Testis (tissue), 3 donors: ENCODE results near the gene KRTAP5-5. TPM values are rescaled to one million over a fixed set of nuclear protein-coding genes. Genes with fewer than 3 reads are reported as not detected.
A peak's percentile ranks its signal among the peaks of the same experiment; 100 is the strongest.

Experiments
- DNase-seq: peaks from one replicate; pipeline ENCODE4 v3.0.0-alpha.2; 2019
- H3K27ac ChIP-seq, 2 donors: fragments of 200-600 bp; sonication (generic); one replicate each; pipeline ENCODE4 v1.5.1; 2019
- H3K27me3 ChIP-seq: fragments of 200-600 bp; sonication (generic); one replicate; pipeline ENCODE4 v1.5.1; 2019
- H3K36me3 ChIP-seq: fragments of 200-600 bp; sonication (generic); one replicate; pipeline ENCODE4 v1.5.1; 2017; ENCODE audit warnings: low read depth; ENCODE audit errors: missing control alignments
- H3K4me1 ChIP-seq: fragments of 200-600 bp; sonication (generic); one replicate; pipeline ENCODE4 v1.5.1; 2019
- H3K4me3 ChIP-seq, 2 donors: fragments of 200-600 bp; sonication (generic); one replicate each; pipeline ENCODE4 v1.5.1; 2017 to 2019
- H3K9me3 ChIP-seq: fragments of 200-600 bp; sonication (generic); one replicate; pipeline ENCODE4 v1.5.1; 2017
- POLR2A ChIP-seq: fragments of 450-650 bp; IDR thresholded peaks from one replicate; pipeline ENCODE4 v1.6.1; 2017; ENCODE audit warnings: antibody characterized with exemption, mild to moderate bottlenecking, moderate library complexity
- WGBS, 2 donors: methylation state at CpG; one replicate each; pipeline ENCODE4 v1.1.5; 2018; 5-methylcytosine and 5-hydroxymethylcytosine counted together
- intact Hi-C: fragments of 100-400 bp; cut with DNase I; formaldehyde crosslinking; loops from one replicate; pipeline ENCODE4 v1.15.1; 2023; ENCODE audit warnings: low total_unique reads
- polyA plus RNA-seq: library from polyadenylated mRNA; stranded (reverse); fragments of 350-450 nt; fragmentation: Illumina TruSeq; extraction: RNeasy Lipid Tissue Mini Kit (QIAGEN cat#74804); gene quantifications from one replicate; pipeline ENCODE4 v1.2.3, GENCODE V29; 2014; ENCODE audit warnings: low read depth, low replicate concordance; ENCODE audit not compliant: insufficient read depth
- total RNA-seq, 2 donors: library from RNA; depleted of rRNA; stranded (reverse); fragments of >200 nt; gene quantifications; one replicate each; pipeline ENCODE4 v1.2.3, GENCODE V29; 2016
- TF ChIP-seq, protein P1 (sequence below), 3 experiments: fragments of 450-650 bp in 2 of 3; fragments of 200-600 bp in 1 of 3; sonication (generic) in 1 of 3; IDR thresholded peaks; one replicate each; pipeline ENCODE4 v1.5.1; 2016 to 2019; ENCODE audit warnings: antibody characterized with exemption in 3 of 3, mild to moderate bottlenecking in 2 of 3, moderate library complexity in 1 of 3

Gene KRTAP5-5
- total and polyA plus RNA-seq, 3 donors from 2014 or later: not detected

DNA sequence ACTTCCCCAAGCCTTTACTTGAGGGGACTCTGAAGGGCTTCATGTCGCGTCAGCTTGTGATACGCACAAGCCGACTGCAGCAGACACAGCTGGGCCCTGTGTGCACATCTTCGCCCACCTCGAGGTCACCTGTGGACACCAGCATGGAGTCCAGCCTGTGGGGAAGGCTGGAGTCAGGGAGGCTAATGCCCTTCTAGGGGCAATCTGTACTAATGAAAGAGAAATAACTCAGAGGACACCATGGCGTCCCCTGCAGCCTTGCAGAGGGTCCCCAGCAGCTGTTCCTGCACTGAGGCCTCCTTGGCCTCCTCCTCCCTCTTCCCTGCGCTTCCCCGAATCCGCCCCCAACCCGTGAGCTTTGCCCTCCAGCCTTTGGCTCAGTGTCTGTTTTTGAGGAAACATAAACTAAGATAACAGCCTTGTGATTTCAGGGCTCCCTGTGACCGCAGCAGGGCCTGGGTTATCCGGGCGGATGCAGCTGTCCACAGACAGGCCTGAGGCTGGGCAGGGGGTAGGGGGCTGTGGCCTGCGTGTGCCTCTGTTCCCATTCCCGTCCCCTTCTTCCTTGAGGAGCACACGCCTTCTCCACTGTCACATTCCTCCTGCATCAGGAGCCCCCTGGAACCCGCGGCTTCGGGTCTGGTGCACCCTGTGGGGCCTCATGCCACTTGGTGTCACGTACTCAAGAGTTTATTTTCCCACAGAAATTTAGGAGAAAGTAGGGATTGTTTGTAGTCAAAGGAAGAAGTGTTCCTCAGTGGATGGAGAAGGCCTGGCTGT, 25.0 kb downstream of the KRTAP5-5 start:
- Histone ChIP-seq H3K27me3 (no peaks in the 10 kb centered on the region), H3K9me3 (no peaks in the 10 kb centered on the region), H3K36me3 (no peaks in the 10 kb centered on the region), H3K4me1 (no peaks in the 10 kb centered on the region), H3K27ac (no peak overlapping the region), H3K4me3 (no peak overlapping the region)
- 77 to 82% methylated on average over 18 to 21 of the region's 21 CpGs for WGBS, 2 donors
- TF ChIP-seq, protein P1, sequence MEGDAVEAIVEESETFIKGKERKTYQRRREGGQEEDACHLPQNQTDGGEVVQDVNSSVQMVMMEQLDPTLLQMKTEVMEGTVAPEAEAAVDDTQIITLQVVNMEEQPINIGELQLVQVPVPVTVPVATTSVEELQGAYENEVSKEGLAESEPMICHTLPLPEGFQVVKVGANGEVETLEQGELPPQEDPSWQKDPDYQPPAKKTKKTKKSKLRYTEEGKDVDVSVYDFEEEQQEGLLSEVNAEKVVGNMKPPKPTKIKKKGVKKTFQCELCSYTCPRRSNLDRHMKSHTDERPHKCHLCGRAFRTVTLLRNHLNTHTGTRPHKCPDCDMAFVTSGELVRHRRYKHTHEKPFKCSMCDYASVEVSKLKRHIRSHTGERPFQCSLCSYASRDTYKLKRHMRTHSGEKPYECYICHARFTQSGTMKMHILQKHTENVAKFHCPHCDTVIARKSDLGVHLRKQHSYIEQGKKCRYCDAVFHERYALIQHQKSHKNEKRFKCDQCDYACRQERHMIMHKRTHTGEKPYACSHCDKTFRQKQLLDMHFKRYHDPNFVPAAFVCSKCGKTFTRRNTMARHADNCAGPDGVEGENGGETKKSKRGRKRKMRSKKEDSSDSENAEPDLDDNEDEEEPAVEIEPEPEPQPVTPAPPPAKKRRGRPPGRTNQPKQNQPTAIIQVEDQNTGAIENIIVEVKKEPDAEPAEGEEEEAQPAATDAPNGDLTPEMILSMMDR (IDR thresholded peaks at IDR 0.05): no peak
- no peak for TF ChIP-seq POLR2A
- peak; percentile 12 for DNase-seq
- intact Hi-C loops: loop anchor here (10.0 kb wide), 2 partner anchors 180 to 500 kb away; partner anchors contain the start of genes SYT8 and TNNI2

DNA sequence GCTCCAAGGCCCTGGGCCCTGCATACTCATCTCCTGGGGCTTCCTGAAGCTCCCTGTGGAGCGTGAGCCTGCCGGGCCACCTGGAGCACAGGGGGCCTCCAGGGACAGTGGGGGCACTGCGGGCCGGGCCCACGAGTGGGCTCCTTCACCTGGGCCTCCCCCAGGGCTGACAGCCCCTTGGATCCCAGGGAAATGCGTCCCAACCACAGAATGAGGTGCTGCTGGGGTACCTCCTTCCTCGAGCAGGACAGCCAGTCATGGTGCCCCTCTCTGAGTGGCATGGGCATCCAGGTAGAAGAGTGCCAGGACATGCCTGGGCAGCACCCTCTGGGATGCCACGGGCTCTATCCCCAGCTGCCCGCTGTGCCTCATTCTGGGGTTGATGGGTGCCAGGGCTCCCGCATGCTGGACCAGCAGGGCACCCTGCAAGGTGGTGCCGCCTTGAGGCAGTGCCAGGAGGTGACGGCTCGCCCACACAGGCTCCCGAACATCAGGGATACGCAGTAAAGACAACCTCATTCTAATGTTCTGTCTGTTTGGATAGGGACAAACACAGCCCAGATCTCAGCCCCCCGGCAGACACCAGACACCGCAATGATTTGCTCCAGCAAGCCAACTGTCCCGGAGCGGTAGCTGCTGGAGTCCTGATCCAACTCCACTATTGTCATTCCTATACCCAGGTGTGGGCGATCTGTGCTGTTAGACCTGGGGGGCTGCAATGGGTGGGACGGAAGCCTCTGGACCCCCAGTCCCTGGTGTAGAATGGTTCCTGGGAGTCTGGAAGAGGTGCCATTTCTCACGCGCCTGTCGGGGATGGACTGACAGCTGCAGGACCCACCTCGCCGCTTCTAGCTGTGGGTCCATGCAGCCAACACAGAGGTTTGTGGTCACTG, 25.8 kb downstream of the KRTAP5-5 start:
- 86 to 94% methylated on average over 7 to 26 of the region's 26 CpGs for WGBS, 2 donors
- Histone ChIP-seq H3K27me3 (no peaks in the 10 kb centered on the region), H3K9me3 (no peaks in the 10 kb centered on the region), H3K27ac (no peak overlapping the region), H3K4me1 (no peaks in the 10 kb centered on the region), H3K36me3 (no peaks in the 10 kb centered on the region), H3K4me3 (no peak overlapping the region)
- DNase-seq: peak; percentile 9
- intact Hi-C loops: loop anchor here (10.0 kb wide), 2 partner anchors 179 to 499 kb away; partner anchors contain the start of genes SYT8 and TNNI2
- TF ChIP-seq, protein P1 (IDR thresholded peaks at IDR 0.05): no peak
- no peak for TF ChIP-seq POLR2A

DNA sequence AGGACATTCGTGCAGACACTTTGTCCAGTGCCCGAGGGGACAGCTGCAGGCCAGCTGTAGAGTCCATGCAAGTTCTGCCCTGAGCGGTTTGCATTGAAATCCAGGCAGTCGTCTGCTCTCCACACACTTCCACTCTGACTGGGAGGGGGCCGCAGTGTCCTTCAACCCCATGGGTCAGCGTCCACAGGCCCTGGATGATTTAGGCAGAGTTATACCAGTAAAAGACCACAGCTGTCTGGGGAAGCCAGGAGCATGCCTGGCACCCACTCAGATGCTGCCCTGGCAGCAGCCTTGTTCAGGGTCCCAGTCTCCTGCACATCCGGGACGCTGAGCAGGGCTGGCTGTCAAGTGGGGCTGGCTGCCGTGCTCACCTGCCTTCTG, 26.5 kb downstream of the KRTAP5-5 start:
- Histone ChIP-seq H3K4me3 (no peak overlapping the region), H3K36me3 (no peaks in the 10 kb centered on the region), H3K4me1 (no peaks in the 10 kb centered on the region), H3K27ac (no peak overlapping the region), H3K27me3 (no peaks in the 10 kb centered on the region), H3K9me3 (no peaks in the 10 kb centered on the region)
- intact Hi-C loops: loop anchor here (10.0 kb wide), 2 partner anchors 179 to 499 kb away; partner anchors contain the start of genes SYT8 and TNNI2
- TF ChIP-seq, protein P1 (IDR thresholded peaks at IDR 0.05): no peak
- TF ChIP-seq POLR2A: no peak
- WGBS, 2 donors: 89 to 94% methylated on average over 7 to 9 of the region's 9 CpGs
- peak; percentile 10 for DNase-seq

DNA sequence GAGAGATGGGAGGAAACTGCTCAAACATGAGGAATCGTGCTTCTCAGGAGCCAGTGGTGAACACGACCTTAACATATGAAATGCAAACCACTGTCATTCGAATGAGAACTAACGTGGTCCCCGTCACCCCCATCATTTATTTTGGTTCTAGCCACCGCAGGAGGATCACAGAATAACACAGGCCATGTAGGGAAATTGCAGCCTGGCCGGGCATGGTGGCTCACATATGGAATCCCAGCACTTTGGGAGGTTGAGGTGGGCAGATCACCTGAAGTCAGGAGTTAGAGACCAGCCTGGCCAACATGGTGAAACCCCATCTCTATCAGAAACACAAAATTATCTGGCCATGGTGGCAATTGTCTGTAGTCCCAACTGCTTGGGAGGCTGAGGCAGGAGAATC, 27.1 kb downstream of the KRTAP5-5 start:
- Histone ChIP-seq H3K27ac (no peak overlapping the region), H3K4me1 (no peaks in the 10 kb centered on the region), H3K36me3 (no peaks in the 10 kb centered on the region), H3K4me3 (no peak overlapping the region), H3K27me3 (no peaks in the 10 kb centered on the region), H3K9me3 (no peaks in the 10 kb centered on the region)
- 83 to 92% methylated on average over 7 of the region's 7 CpGs for WGBS, 2 donors
- DNase-seq: peak; percentile 4
- no peak for TF ChIP-seq POLR2A
- TF ChIP-seq, protein P1 (IDR thresholded peaks at IDR 0.05): no peak
- intact Hi-C loops: loop anchor here (10.0 kb wide), 2 partner anchors 178 to 498 kb away; partner anchors contain the start of genes SYT8 and TNNI2
